IMR-90 (cell line): Measurements from ENCODE around the gene OVCA2. TPM values are rescaled to one million over a fixed set of nuclear protein-coding genes. Genes with fewer than 3 reads are reported as not detected.

Source experiments
- ATAC-seq: fragments of 200-7000 bp; cut with Tn5 transposase; 2 replicates; pipeline ENCODE4 v1.9.1; 2020; ENCODE audit warnings: low read depth, mild to moderate bottlenecking, moderate library complexity
- BruUV-seq: library from RNA; stranded (reverse); fragments of 400-500 nt; replicated peaks from 2 replicates; lab custom pipeline; 2021; lab: Mats Ljungman, UMichigan
- CTCF ChIA-PET: fragments of 300-600 bp; formaldehyde crosslinking; extraction: SDS; loops from one replicate; lab custom pipeline; 2021; ENCODE audit warnings: antibody characterized with exemption; lab: Yijun Ruan, JAX
- POLR2A ChIA-PET: fragments of 300-600 bp; sonication (Branson Sonifier 250); formaldehyde crosslinking; loops from one replicate; lab custom pipeline; 2022; ENCODE audit warnings: antibody characterized with exemption; ENCODE audit not compliant: unreplicated experiment; lab: Charles Lee
- DNase-seq: peaks from one replicate; pipeline ENCODE4 v3.0.0; 2013
- H2AFZ ChIP-seq: replicated peaks from 2 replicates; pipeline ENCODE3; 2013; ENCODE audit warnings: low read length, mild to moderate bottlenecking; ENCODE audit not compliant: poor library complexity
- H2AK5ac ChIP-seq: 2 replicates; pipeline ENCODE4 v1.6.1; 2013; ENCODE audit warnings: low read depth, low read length, inconsistent platforms
- H2AK9ac ChIP-seq: replicated peaks from 2 replicates; pipeline ENCODE3; 2013; ENCODE audit warnings: mild to moderate bottlenecking, low read depth, low read length, moderate library complexity; ENCODE audit not compliant: poor library complexity
- H2BK120ac ChIP-seq: 2 replicates; pipeline ENCODE4 v1.6.1; 2013; ENCODE audit warnings: low read depth, low read length, inconsistent platforms
- H2BK15ac ChIP-seq: 3 replicates; pipeline ENCODE4 v1.6.1; 2013; ENCODE audit warnings: low read depth, low read length, inconsistent platforms
- H2BK20ac ChIP-seq: 2 replicates; pipeline ENCODE4 v1.6.1; 2013; ENCODE audit warnings: low read depth, mild to moderate bottlenecking, inconsistent platforms, low read length, moderate library complexity
- H2BK5ac ChIP-seq: 2 replicates; pipeline ENCODE4 v1.6.1; 2013; ENCODE audit warnings: mild to moderate bottlenecking, low read depth, low read length, inconsistent platforms; ENCODE audit not compliant: poor library complexity, severe bottlenecking
- H3K14ac ChIP-seq: replicated peaks from 2 replicates; pipeline ENCODE4 v1.6.1; 2013; ENCODE audit warnings: low read depth, low read length, inconsistent platforms
- H3K18ac ChIP-seq: 2 replicates; pipeline ENCODE4 v1.6.1; 2013; ENCODE audit warnings: low read depth, low read length, control low read depth
- H3K23ac ChIP-seq: 2 replicates; pipeline ENCODE4 v1.6.1; 2013; ENCODE audit warnings: low read depth, low read length, inconsistent platforms
- H3K27ac ChIP-seq: 2 replicates; pipeline ENCODE4 v1.5.1; 2013; ENCODE audit warnings: mild to moderate bottlenecking, control low read depth, low read length; ENCODE audit not compliant: insufficient read depth
- H3K27me3 ChIP-seq: 2 replicates; pipeline ENCODE4 v1.6.1; 2013; ENCODE audit warnings: low read length; ENCODE audit not compliant: control insufficient read depth, insufficient read depth
- H3K36me3 ChIP-seq: 2 replicates; pipeline ENCODE4 v1.6.1; 2013; ENCODE audit warnings: low read length, mixed read lengths; ENCODE audit not compliant: control insufficient read depth, insufficient read depth
- H3K4ac ChIP-seq: 2 replicates; pipeline ENCODE4 v1.6.1; 2013; ENCODE audit warnings: low read depth, low read length, inconsistent platforms
- H3K4me1 ChIP-seq: 2 replicates; pipeline ENCODE4 v1.6.1; 2013; ENCODE audit warnings: low read length, mixed read lengths; ENCODE audit not compliant: control insufficient read depth, insufficient read depth
- H3K4me2 ChIP-seq: 2 replicates; pipeline ENCODE4 v1.6.1; 2013; ENCODE audit warnings: low read depth, mild to moderate bottlenecking, control low read depth, low read length, moderate library complexity
- H3K4me3 ChIP-seq: 2 replicates; pipeline ENCODE4 v1.5.1; 2013; ENCODE audit warnings: low read depth, mild to moderate bottlenecking, control low read depth, low read length, moderate library complexity; ENCODE audit not compliant: insufficient read depth
- H3K56ac ChIP-seq: 2 replicates; pipeline ENCODE4 v1.6.1; 2013; ENCODE audit warnings: low read length, inconsistent platforms; ENCODE audit not compliant: insufficient read depth; ENCODE audit errors: extremely low read depth
- H3K79me1 ChIP-seq, 2 experiments: 2 replicates each; pipeline ENCODE4 v1.6.1; 2013; ENCODE audit warnings: low read length in 2 of 2, inconsistent platforms in 1 of 2, low read depth in 1 of 2
- H3K9ac ChIP-seq: 2 replicates; pipeline ENCODE4 v1.6.1; 2013; ENCODE audit warnings: low read depth, low read length, control low read depth
- H3K9me1 ChIP-seq: 2 replicates; pipeline ENCODE4 v1.6.1; 2013; ENCODE audit warnings: low read length, inconsistent platforms; ENCODE audit not compliant: insufficient read depth
- H3K9me3 ChIP-seq: 2 replicates; pipeline ENCODE4 v1.6.1; 2013; ENCODE audit warnings: low read length; ENCODE audit not compliant: control insufficient read depth, insufficient read depth
- H4K20me1 ChIP-seq: 2 replicates; pipeline ENCODE4 v1.6.1; 2013; ENCODE audit warnings: low read length, inconsistent platforms; ENCODE audit not compliant: insufficient read depth
- H4K5ac ChIP-seq: 2 replicates; pipeline ENCODE4 v1.6.1; 2013; ENCODE audit warnings: mild to moderate bottlenecking, low read depth, low read length, control low read depth
- H4K8ac ChIP-seq, 2 experiments: 2 replicates each; pipeline ENCODE4 v1.6.1; 2013; ENCODE audit warnings: low read depth in 2 of 2, low read length in 2 of 2, control low read depth in 1 of 2, inconsistent platforms in 1 of 2
- H4K91ac ChIP-seq: 2 replicates; pipeline ENCODE4 v1.6.1; 2013; ENCODE audit warnings: low read depth, low read length, inconsistent platforms; ENCODE audit not compliant: insufficient read depth
- CHD1 ChIP-seq: IDR thresholded peaks from 2 replicates; pipeline ENCODE4 v1.6.1; 2012; ENCODE audit warnings: low read depth, low read length, improper control_type of control experiment
- FOS ChIP-seq: fragments of 150-350 bp; IDR thresholded peaks from 2 replicates; pipeline ENCODE4 v1.6.1; 2016; ENCODE audit warnings: low read depth, low read length
- MAFK ChIP-seq: IDR thresholded peaks from 2 replicates; pipeline ENCODE4 v1.6.1; 2012; ENCODE audit warnings: low read depth, low read length, improper control_type of control experiment
- MAZ ChIP-seq: IDR thresholded peaks from 2 replicates; pipeline ENCODE4 v1.6.1; 2012; ENCODE audit warnings: low read depth, mild to moderate bottlenecking, low read length, improper control_type of control experiment, moderate library complexity, borderline replicate concordance
- WGBS, 2 experiments: methylation state at CpG; one replicate each; pipeline versions ENCODE4 v1.1.5 to v1.1.7; 2013; ENCODE audit warnings: missing lambda C conversion rate in 2 of 2; ENCODE audit not compliant: insufficient read length in 1 of 2; ENCODE audit errors: extremely low coverage in 2 of 2; 5-methylcytosine and 5-hydroxymethylcytosine counted together
- dilution Hi-C: fragments of 300-500 bp; cut with HindIII; formaldehyde crosslinking; loops from one replicate; pipeline ENCODE4 v1.14.3; 2018; ENCODE audit warnings: low sequenced_read_pairs; ENCODE audit not compliant: unreplicated experiment
- in situ Hi-C: fragments of 300-500 bp; cut with MboI; formaldehyde crosslinking; loops from 3 replicates; pipeline ENCODE4 v1.14.3; 2019; ENCODE audit warnings: low sequenced_read_pairs, inconsistent platforms, mixed read lengths
- intact Hi-C: fragments of 100-400 bp; cut with micrococcal nuclease; formaldehyde crosslinking; loops from 2 replicates; pipeline ENCODE4 v1.10.0; 2022
- polyA plus RNA-seq, 3 experiments: library from polyadenylated mRNA; depleted of rRNA; stranded (reverse); fragments of >200 nt; gene quantifications; 2 replicates each; pipeline ENCODE4 v1.2.3, GENCODE V29; 2012; ENCODE audit warnings: low replicate concordance in 1 of 3
- total RNA-seq: library from RNA; depleted of rRNA; stranded (reverse); fragments of >200 nt; gene quantifications from 2 replicates; pipeline ENCODE4 v1.2.3, GENCODE V29; 2012
- TF ChIP-seq, protein P1 (sequence below): conservative IDR thresholded peaks from 2 replicates; pipeline ENCODE4 v1.5.1; 2012; ENCODE audit warnings: mild to moderate bottlenecking, low read depth, low read length, improper control_type of control experiment

OVCA2 gene
- total and polyA plus RNA-seq, 2 of the 4 experiments (the other 2 are of a cell fraction) = 38.7 to 46.9 TPM

DNA sequence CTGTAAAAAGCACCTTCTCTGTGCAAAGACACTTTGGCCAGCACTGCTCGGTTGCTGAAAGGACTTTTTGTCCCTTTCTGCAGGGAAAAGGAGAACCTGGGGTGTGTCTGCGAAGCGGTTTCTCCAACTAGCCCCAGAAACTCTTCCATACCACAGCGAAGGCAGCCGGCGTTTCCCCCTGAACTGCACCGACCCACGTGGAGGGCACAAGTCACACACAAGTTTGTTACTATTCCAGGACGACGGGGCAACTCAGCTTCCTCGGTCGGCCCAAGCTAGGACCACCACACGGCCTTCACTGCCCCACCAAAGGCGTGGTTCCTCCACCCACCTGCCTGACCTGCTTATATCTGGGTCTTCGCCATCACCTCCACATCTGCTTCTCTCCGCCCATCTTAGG, 18.6 kb upstream of the OVCA2 start:
- Histone ChIP-seq H3K18ac (no peak overlapping the region), H3K36me3 (no peaks in the 10 kb centered on the region), H3K56ac (no peak overlapping the region), H2AK9ac (no peak overlapping the region), H3K27ac (no peak overlapping the region), H2AK5ac (no peak overlapping the region), H3K23ac (no peak overlapping the region), H3K27me3 (peaks cover 73% of the 10 kb centered on the region), H3K4me3 (no peak overlapping the region), H3K9ac (no peak overlapping the region), H4K20me1 (no peaks in the 10 kb centered on the region; the same call in none of the 2 replicates), H4K91ac (no peak overlapping the region), H4K8ac (no peak overlapping the region), H3K14ac (no peak overlapping the region), H2BK120ac (no peak overlapping the region), H3K4me1 (peaks cover 1% of the 10 kb centered on the region; the same call in 1 of the 2 replicates), H2BK15ac (no peak overlapping the region), H4K5ac (no peak overlapping the region), H3K79me1 (no peaks in the 10 kb centered on the region), H2BK5ac (no peak overlapping the region), H2BK20ac (no peak overlapping the region), H3K9me1 (no peaks in the 10 kb centered on the region), H3K4ac (no peak overlapping the region), H2AFZ (no peak overlapping the region), H3K4me2 (no peak overlapping the region), H3K9me3 (no peaks in the 10 kb centered on the region)
- BruUV-seq = no TSS peak
- in situ Hi-C loops = no loop called here
- WGBS, 2 experiments = 10% methylated on average over 7 of the region's 16 CpGs; no CpG with 5 or more reads in 1 of the 2 experiments
- intact Hi-C loops = no loop called here
- CTCF ChIA-PET = no interaction called here
- dilution Hi-C loops = no loop called here
- ATAC-seq (no peak), DNase-seq (no peak)
- TF ChIP-seq MAFK (no peak), MAZ (no peak), FOS (no peak), CHD1 (no peak)
- TF ChIP-seq, protein P1, sequence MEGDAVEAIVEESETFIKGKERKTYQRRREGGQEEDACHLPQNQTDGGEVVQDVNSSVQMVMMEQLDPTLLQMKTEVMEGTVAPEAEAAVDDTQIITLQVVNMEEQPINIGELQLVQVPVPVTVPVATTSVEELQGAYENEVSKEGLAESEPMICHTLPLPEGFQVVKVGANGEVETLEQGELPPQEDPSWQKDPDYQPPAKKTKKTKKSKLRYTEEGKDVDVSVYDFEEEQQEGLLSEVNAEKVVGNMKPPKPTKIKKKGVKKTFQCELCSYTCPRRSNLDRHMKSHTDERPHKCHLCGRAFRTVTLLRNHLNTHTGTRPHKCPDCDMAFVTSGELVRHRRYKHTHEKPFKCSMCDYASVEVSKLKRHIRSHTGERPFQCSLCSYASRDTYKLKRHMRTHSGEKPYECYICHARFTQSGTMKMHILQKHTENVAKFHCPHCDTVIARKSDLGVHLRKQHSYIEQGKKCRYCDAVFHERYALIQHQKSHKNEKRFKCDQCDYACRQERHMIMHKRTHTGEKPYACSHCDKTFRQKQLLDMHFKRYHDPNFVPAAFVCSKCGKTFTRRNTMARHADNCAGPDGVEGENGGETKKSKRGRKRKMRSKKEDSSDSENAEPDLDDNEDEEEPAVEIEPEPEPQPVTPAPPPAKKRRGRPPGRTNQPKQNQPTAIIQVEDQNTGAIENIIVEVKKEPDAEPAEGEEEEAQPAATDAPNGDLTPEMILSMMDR = no peak
- POLR2A ChIA-PET = no interaction called here
